Measurements from ENCODE around the gene ST6GALNAC3. TPM values are rescaled to one million over a fixed set of nuclear protein-coding genes. Genes with fewer than 3 reads are reported as not detected.
A peak's percentile ranks its signal among the peaks of the same experiment; 100 is the strongest.

ST6GALNAC3 gene
- total RNA-seq, 2 donors from 2014 or later = 6.3 to 7.6 TPM

DNA sequence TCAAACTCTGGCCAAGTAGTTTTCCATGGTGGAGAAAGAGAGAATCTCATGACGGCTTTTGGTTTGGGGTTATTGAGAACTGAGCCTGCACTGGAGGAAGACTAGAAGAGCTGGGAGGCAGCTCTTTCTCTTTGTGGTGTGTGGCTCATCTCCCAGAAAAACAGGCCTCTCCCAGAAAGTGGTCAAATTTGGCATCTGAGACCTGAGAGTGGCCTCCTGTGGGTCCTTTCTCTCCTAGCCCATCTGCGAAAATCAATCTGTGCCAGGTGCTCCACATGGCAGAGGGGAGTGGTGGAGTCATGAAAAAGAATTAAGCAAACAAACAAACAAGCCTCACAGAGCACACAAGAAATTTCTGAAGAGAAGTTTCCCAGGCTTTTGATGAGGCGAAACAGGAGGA, 305.0 kb downstream of the ST6GALNAC3 start:
- no peak for DNase-seq
- Mint-ChIP-seq H3K4me1 (peaks cover 5% of the 10 kb centered on the region), H3K27ac (no peak overlapping the region), H3K9me3 (no peaks in the 10 kb centered on the region), H3K36me3 (ENCODE audit: low read depth) (no peaks in the 10 kb centered on the region), H3K4me3 (no peak overlapping the region), H3K27me3 (ENCODE audit: insufficient read depth) (no peaks in the 10 kb centered on the region)
- H3K36me3 ChIP-seq (ENCODE audit: control insufficient read depth, insufficient read depth, low read length) = no peaks in the 10 kb centered on the region
- no peak overlapping the region for H3K4me3 ChIP-seq (ENCODE audit: low read length)
- TF ChIP-seq, protein P1, sequence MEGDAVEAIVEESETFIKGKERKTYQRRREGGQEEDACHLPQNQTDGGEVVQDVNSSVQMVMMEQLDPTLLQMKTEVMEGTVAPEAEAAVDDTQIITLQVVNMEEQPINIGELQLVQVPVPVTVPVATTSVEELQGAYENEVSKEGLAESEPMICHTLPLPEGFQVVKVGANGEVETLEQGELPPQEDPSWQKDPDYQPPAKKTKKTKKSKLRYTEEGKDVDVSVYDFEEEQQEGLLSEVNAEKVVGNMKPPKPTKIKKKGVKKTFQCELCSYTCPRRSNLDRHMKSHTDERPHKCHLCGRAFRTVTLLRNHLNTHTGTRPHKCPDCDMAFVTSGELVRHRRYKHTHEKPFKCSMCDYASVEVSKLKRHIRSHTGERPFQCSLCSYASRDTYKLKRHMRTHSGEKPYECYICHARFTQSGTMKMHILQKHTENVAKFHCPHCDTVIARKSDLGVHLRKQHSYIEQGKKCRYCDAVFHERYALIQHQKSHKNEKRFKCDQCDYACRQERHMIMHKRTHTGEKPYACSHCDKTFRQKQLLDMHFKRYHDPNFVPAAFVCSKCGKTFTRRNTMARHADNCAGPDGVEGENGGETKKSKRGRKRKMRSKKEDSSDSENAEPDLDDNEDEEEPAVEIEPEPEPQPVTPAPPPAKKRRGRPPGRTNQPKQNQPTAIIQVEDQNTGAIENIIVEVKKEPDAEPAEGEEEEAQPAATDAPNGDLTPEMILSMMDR (conservative IDR thresholded peaks at IDR 0.05) = no peak
- 90 to 99% methylated on average over 2 to 3 of the region's 3 CpGs for WGBS, 2 experiments (ENCODE audit: insufficient coverage in 1 of 2, insufficient read length in 1 of 2)
- H3K9ac ChIP-seq (ENCODE audit: extremely low read depth, low read length, poor library complexity, severe bottlenecking) = no peak overlapping the region
- H3K4me1 ChIP-seq (ENCODE audit: control insufficient read depth, insufficient read depth, low read length) = no peaks in the 10 kb centered on the region
- H3K27me3 ChIP-seq (ENCODE audit: control insufficient read depth, insufficient read depth, low read length, poor library complexity, severe bottlenecking) = no peaks in the 10 kb centered on the region
- no peaks in the 10 kb centered on the region for H3K9me3 ChIP-seq (ENCODE audit: control insufficient read depth, low read length)
- no peak overlapping the region for H3K27ac ChIP-seq (ENCODE audit: low read depth, low read length)

GRCh38 chr1:76381450-76382097, 307.0 kb downstream of the ST6GALNAC3 start:
- H3K27ac Mint-ChIP-seq = peak overlapping the region; percentile 1
- no peak overlapping the region for H3K9ac ChIP-seq (ENCODE audit: extremely low read depth, low read length, poor library complexity, severe bottlenecking)
- H3K4me1 ChIP-seq (ENCODE audit: control insufficient read depth, insufficient read depth, low read length) = no peaks in the 10 kb centered on the region
- H3K27me3 Mint-ChIP-seq (ENCODE audit: insufficient read depth) = no peaks in the 10 kb centered on the region
- H3K27ac ChIP-seq (ENCODE audit: low read depth, low read length) = no peak overlapping the region
- H3K36me3 ChIP-seq (ENCODE audit: control insufficient read depth, insufficient read depth, low read length) = no peaks in the 10 kb centered on the region
- no peak overlapping the region for H3K4me3 Mint-ChIP-seq
- H3K36me3 Mint-ChIP-seq (ENCODE audit: low read depth) = no peaks in the 10 kb centered on the region
- H3K27me3 ChIP-seq (ENCODE audit: control insufficient read depth, insufficient read depth, low read length, poor library complexity, severe bottlenecking) = no peaks in the 10 kb centered on the region
- no peaks in the 10 kb centered on the region for H3K9me3 Mint-ChIP-seq
- no peak overlapping the region for H3K4me3 ChIP-seq (ENCODE audit: low read length)
- 65 to 80% methylated on average over 1 of the region's 1 CpG for WGBS, 2 experiments (ENCODE audit: insufficient coverage in 1 of 2, insufficient read length in 1 of 2)
- TF ChIP-seq, protein P1 (conservative IDR thresholded peaks at IDR 0.05) = no peak
- no peaks in the 10 kb centered on the region for H3K9me3 ChIP-seq (ENCODE audit: control insufficient read depth, low read length)
- DNase-seq = no peak
- peaks cover 14% of the 10 kb centered on the region for H3K4me1 Mint-ChIP-seq

DNA sequence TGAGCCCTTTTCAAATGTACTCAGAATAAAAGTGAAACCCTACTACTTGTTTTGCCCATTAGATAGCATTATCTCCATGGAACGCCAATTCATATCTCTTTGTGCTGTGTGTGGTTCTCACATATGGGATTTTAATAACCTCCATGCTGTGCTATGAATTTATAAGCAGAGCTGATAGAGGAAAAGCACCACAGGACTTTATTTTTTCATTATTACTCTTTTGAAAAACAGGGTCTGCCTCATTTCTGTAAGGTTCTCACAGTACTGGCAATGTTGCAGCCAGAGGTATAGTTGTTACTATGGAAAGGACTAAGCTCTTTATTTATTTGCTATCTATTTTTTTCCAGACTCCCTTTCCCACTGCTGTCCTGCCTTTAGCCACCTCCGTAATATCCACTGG, 313.7 kb downstream of the ST6GALNAC3 start:
- H3K4me3 ChIP-seq (ENCODE audit: low read length) = no peak overlapping the region
- 97 to 100% methylated on average over 2 of the region's 2 CpGs for WGBS, 2 experiments (ENCODE audit: insufficient coverage in 1 of 2, insufficient read length in 1 of 2)

More for the DNA sequence above, 313.7 kb downstream of the ST6GALNAC3 start:
- peak overlapping the region; percentile 14 for H3K27ac ChIP-seq (ENCODE audit: low read depth, low read length)
- peaks cover 4% of the 10 kb centered on the region for H3K9me3 ChIP-seq (ENCODE audit: control insufficient read depth, low read length)
- no peaks in the 10 kb centered on the region for H3K36me3 ChIP-seq (ENCODE audit: control insufficient read depth, insufficient read depth, low read length)
- no peaks in the 10 kb centered on the region for H3K27me3 ChIP-seq (ENCODE audit: control insufficient read depth, insufficient read depth, low read length, poor library complexity, severe bottlenecking)
- TF ChIP-seq, protein P1 (conservative IDR thresholded peaks at IDR 0.05) = no peak
- no peak overlapping the region for H3K4me3 Mint-ChIP-seq
- H3K9me3 Mint-ChIP-seq = no peaks in the 10 kb centered on the region
- H3K27me3 Mint-ChIP-seq (ENCODE audit: insufficient read depth) = no peaks in the 10 kb centered on the region
- H3K27ac Mint-ChIP-seq = no peak overlapping the region
- H3K4me1 ChIP-seq (ENCODE audit: control insufficient read depth, insufficient read depth, low read length) = no peaks in the 10 kb centered on the region
- H3K36me3 Mint-ChIP-seq (ENCODE audit: low read depth) = no peaks in the 10 kb centered on the region
- peaks cover 13% of the 10 kb centered on the region for H3K4me1 Mint-ChIP-seq
- DNase-seq = no peak
- no peak overlapping the region for H3K9ac ChIP-seq (ENCODE audit: extremely low read depth, low read length, poor library complexity, severe bottlenecking)
